ENCODE results near the gene KRABD2.

Gene KRABD2

DNA sequence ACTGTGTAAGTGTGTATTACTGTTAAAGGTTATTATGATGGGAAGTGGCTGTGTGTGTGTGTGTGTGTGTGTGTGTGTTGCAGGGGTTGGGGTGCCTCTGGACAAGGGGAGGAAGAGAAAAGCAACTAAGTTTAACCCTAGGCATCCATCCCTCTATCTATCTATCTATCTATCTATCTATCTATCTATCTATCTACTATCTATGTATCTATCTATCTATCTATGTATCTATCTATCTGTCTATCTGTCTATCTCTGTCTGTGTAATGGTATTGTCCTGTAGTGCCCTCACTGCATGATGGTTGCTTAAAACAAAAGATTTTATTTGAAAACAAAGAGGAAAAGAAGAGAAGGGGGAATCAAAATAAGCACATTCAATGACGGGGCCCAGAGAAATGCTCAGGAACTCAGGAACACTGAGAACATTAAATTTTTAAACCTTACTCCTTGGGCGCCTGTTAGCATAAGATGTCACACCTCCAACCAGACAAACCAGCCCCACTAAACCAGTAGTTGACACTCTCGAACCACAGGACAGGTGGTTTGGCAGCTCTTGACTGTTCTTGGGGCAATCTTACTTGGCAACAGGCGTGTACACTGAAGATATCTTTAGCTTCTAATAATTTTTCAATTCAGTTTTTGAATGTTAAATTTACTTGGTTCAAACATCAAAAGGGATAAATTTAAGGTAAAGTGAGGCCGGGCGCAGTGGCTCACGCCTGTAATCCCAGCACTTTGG is 11.6 kb upstream of the KRABD2 start:
- H3K4me2 ChIP-seq (ENCODE audit: low read length) = no peak overlapping the region
- H3K27me3 ChIP-seq (ENCODE audit: control insufficient read depth, insufficient read depth, low read length) = no peaks in the 10 kb centered on the region
- TF ChIP-seq CTCF (IDR thresholded peaks at IDR 0.05) = no peak
- no peak overlapping the region for H2AFZ ChIP-seq
- no peaks in the 10 kb centered on the region for H3K79me2 ChIP-seq
- no peaks in the 10 kb centered on the region for H3K9me3 ChIP-seq (ENCODE audit: control insufficient read depth, low read length)
- H3K36me3 ChIP-seq (ENCODE audit: control insufficient read depth, insufficient read depth, low read length) = no peaks in the 10 kb centered on the region
- H3K4me1 ChIP-seq = peaks cover 3% of the 10 kb centered on the region
- no peak overlapping the region for H3K9ac ChIP-seq
- H3K4me3 ChIP-seq (ENCODE audit: low read depth, low read length) = no peak overlapping the region
- H3K27ac ChIP-seq = no peak overlapping the region

DNA sequence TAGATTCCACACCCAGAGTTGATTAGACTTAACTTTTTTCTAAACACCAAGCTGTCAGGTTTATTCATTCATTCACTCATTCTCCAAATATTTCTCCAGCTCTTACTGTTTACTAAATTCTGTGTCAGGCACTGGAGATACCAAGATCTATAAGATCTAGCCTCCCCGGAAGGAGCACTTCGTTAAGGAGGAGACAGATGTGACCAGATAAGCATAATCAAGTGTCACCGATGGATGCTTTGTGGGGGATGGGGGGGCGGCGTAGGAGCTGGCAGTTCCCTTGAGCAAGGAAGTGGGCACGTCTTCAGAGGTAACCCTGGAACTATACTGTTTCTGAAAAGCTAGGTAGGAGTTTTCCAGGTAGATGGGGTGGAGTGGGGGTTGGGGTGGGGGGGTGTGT is 10.3 kb upstream of the KRABD2 start:
- Histone ChIP-seq H2AFZ (no peak overlapping the region), H3K79me2 (peaks cover 3% of the 10 kb centered on the region), H3K4me3 (ENCODE audit: low read depth, low read length) (no peak overlapping the region), H3K4me2 (ENCODE audit: low read length) (no peak overlapping the region), H3K4me1 (peaks cover 6% of the 10 kb centered on the region), H3K9ac (no peak overlapping the region), H3K27ac (no peak overlapping the region), H3K9me3 (ENCODE audit: control insufficient read depth, low read length) (no peaks in the 10 kb centered on the region), H3K27me3 (ENCODE audit: control insufficient read depth, insufficient read depth, low read length) (no peaks in the 10 kb centered on the region), H3K36me3 (ENCODE audit: control insufficient read depth, insufficient read depth, low read length) (no peaks in the 10 kb centered on the region)
- TF ChIP-seq CTCF (IDR thresholded peaks at IDR 0.05) = no peak

- no peak for TF ChIP-seq CTCF (IDR thresholded peaks at IDR 0.05)
- Histone ChIP-seq H3K27me3 (ENCODE audit: control insufficient read depth, insufficient read depth, low read length) (no peaks in the 10 kb centered on the region), H3K79me2 (peaks cover 10% of the 10 kb centered on the region), H3K9me3 (ENCODE audit: control insufficient read depth, low read length) (no peaks in the 10 kb centered on the region), H3K4me2 (ENCODE audit: low read length) (no peak overlapping the region), H3K9ac (no peak overlapping the region), H3K36me3 (ENCODE audit: control insufficient read depth, insufficient read depth, low read length) (no peaks in the 10 kb centered on the region), H3K4me1 (peaks cover 14% of the 10 kb centered on the region), H3K27ac (no peak overlapping the region), H3K4me3 (ENCODE audit: low read depth, low read length) (no peak overlapping the region), H2AFZ (no peak overlapping the region)
Observed at GRCh38 chr17:8384801-8385378, 8.4 kb upstream of the KRABD2 start.

DNA sequence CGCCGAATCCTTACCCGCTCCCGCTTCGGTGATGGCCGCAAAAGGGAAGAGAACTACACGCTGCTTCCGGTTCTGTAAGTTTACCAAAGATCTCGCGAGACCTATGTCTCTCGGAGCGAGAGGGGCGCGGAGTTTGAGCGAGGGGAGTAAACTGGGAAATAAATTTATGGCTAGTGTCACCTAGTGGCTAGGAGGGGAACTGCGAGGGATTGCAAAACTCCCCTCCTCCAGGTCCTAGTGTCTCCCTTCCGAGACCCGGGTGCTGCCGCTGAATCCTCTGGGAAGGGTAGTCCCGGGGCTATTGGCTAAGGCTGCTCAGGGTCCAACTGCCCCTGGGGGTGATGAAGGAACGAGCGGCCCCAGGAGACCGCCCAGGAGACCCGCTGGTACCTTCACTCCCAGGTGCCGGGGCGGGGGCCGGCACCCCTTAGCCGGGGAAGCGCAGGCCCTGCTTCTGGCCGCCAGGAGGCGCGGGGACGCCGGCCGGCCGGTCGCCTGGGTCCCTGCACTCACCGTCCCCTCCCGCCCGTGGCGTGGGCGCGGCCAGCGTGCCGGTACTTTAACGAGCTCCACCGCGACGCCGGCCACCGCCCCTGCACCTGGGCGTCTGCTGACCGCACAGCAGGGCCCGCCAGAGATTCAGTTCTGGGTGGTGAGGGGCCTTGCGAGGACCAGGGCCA is 6.8 kb upstream of the KRABD2 start, which contains the start of gene RPL26:
Gene RPL26 (minus strand): TSS at position 51 of the 680 bp plus-strand sequence. CDS start 883 bp downstream, outside the sequence.
- H3K4me3 ChIP-seq (ENCODE audit: low read depth, low read length) = peak within 1 kb of the TSS; percentile 86
- peak within 1 kb of the TSS; percentile 88 for H2AFZ ChIP-seq
- H3K9ac ChIP-seq = peak within 1 kb of the TSS; percentile 9
- peaks cover 10% of the 10 kb centered on the region for H3K79me2 ChIP-seq
- TF ChIP-seq CTCF (IDR thresholded peaks at IDR 0.05) = peak; percentile 99
- H3K27ac ChIP-seq = peak within 1 kb of the TSS; percentile 72
- no peaks in the 10 kb centered on the region for H3K9me3 ChIP-seq (ENCODE audit: control insufficient read depth, low read length)
- H3K36me3 ChIP-seq (ENCODE audit: control insufficient read depth, insufficient read depth, low read length) = no peaks in the 10 kb centered on the region
- H3K27me3 ChIP-seq (ENCODE audit: control insufficient read depth, insufficient read depth, low read length) = no peaks in the 10 kb centered on the region
- peaks cover 15% of the 10 kb centered on the region for H3K4me1 ChIP-seq
- H3K4me2 ChIP-seq (ENCODE audit: low read length) = peak within 1 kb of the TSS; percentile 89

Measured in parathyroid adenoma (tissue), 2 donors.